Measurements from ENCODE around the gene CFDP1.
A peak's percentile ranks its signal among the peaks of the same experiment; 100 is the strongest.
"Not testable (repeated sequence)": the region's sequence is repeated elsewhere in the genome, so short reads cannot be mapped to it uniquely, and the experiment has no call there.

The CFDP1 gene

DNA sequence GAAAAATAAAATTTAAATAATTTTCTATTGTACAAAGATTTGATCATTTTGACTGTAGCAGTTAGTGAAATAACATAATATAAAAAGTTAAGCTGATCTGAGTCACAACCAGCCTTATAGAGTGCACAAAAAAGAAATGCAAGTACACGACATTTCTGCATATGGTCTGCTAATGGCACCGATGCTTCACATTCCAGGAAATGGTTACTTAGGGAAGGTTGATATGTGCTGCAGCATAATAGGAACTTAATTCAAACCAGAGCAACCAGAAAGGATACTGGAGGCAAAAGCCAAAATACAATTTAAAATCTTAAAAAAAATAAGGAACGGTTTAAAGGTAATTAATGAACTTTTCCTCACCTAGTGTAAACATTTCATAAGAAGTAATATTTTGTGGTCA is 10.0 kb upstream of the CFDP1 start:
- H3K4me2 ChIP-seq = no peak overlapping the region
- no peak overlapping the region for H3K9ac ChIP-seq
- no peak overlapping the region for H3K27ac ChIP-seq
- H4K20me1 ChIP-seq = peaks cover 11% of the 10 kb centered on the region; the same call in 1 of the 2 replicates
- no peaks in the 10 kb centered on the region; the same call in 1 of the 2 replicates for H3K4me1 ChIP-seq
- H3K27me3 ChIP-seq = no peaks in the 10 kb centered on the region
- H3K9me3 ChIP-seq = peaks cover 7% of the 10 kb centered on the region; the same call in 1 of the 2 replicates
- no peak for TF ChIP-seq Cebpa-rat (IDR thresholded peaks at IDR 0.05)
- no peak overlapping the region for H3K4me3 ChIP-seq
- peaks cover 53% of the 10 kb centered on the region for H3K36me3 ChIP-seq

- H3K27me3 ChIP-seq = no peaks in the 10 kb centered on the region
- peak overlapping the region; percentile 81 for H3K27ac ChIP-seq
- H3K9me3 ChIP-seq = no peaks in the 10 kb centered on the region
- H3K36me3 ChIP-seq = peaks cover 15% of the 10 kb centered on the region
- peaks cover 29% of the 10 kb centered on the region for H4K20me1 ChIP-seq
- peak overlapping the region; percentile 83 for H3K4me3 ChIP-seq
- H3K4me1 ChIP-seq = peaks cover 32% of the 10 kb centered on the region
- peak overlapping the region; percentile 85 for H3K9ac ChIP-seq
- no peak for TF ChIP-seq Cebpa-rat (IDR thresholded peaks at IDR 0.05)
- peak overlapping the region; percentile 79 for H3K4me2 ChIP-seq
These were observed 570 bp upstream of the CFDP1 start for GRCh38 chr16:75433732-75434413.

- H3K4me1 ChIP-seq = peaks cover 26% of the 10 kb centered on the region
- no peak for TF ChIP-seq Cebpa-rat (IDR thresholded peaks at IDR 0.05)
- H3K36me3 ChIP-seq = peaks cover 18% of the 10 kb centered on the region
- H3K9ac ChIP-seq = no peak overlapping the region
- no peak overlapping the region for H3K4me2 ChIP-seq
- H3K4me3 ChIP-seq = no peak overlapping the region
- H3K9me3 ChIP-seq = no peaks in the 10 kb centered on the region
- H4K20me1 ChIP-seq = peaks cover 57% of the 10 kb centered on the region
- H3K27ac ChIP-seq = no peak overlapping the region
- no peaks in the 10 kb centered on the region for H3K27me3 ChIP-seq
These were observed 3.5 kb downstream of the CFDP1 start for GRCh38 chr16:75429621-75430403.

DNA sequence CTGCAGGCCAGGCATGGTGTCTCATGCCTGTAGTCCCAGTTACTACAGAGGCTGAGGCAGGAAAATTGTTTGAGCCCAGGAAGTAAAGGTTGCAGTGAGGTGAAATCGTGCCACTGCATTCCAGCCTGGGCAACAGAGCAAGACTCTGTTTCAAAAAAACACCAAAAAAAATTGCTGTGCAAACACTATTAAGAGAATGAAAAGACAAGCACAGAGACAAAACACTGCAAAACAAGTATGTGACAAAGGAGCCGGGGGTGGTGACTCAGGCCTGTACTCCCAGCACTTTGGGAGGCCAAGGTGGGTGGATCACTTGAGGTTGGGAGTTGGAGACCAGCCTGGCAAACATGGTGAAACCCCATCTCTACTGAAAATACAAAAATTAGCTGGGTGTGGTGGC is 6.8 kb downstream of the CFDP1 start:
- Histone ChIP-seq H3K36me3 (peaks cover 27% of the 10 kb centered on the region), H4K20me1 (peaks cover 58% of the 10 kb centered on the region), H3K4me1 (peaks cover 15% of the 10 kb centered on the region)
- not testable (repeated sequence) for H3K27me3 ChIP-seq, H3K9ac ChIP-seq, H3K4me2 ChIP-seq, H3K9me3 ChIP-seq, H3K27ac ChIP-seq, H3K4me3 ChIP-seq

GRCh38 chr16:75424105-75424762 is 9.1 kb downstream of the CFDP1 start:
- H3K4me2 ChIP-seq, H3K27me3 ChIP-seq, H3K9me3 ChIP-seq, H3K4me3 ChIP-seq, H3K9ac ChIP-seq, H3K27ac ChIP-seq: not testable (repeated sequence)
- Histone ChIP-seq H4K20me1 (peaks cover 35% of the 10 kb centered on the region), H3K36me3 (peaks cover 12% of the 10 kb centered on the region), H3K4me1 (peaks cover 21% of the 10 kb centered on the region)

GRCh38 chr16:75423723-75424104 is 9.6 kb downstream of the CFDP1 start:
- Histone ChIP-seq H3K27me3 (no peaks in the 10 kb centered on the region), H3K9ac (no peak overlapping the region), H3K36me3 (peaks cover 12% of the 10 kb centered on the region), H3K27ac (no peak overlapping the region), H4K20me1 (peaks cover 37% of the 10 kb centered on the region; the same call in 1 of the 2 replicates), H3K4me3 (no peak overlapping the region), H3K4me1 (peaks cover 24% of the 10 kb centered on the region), H3K4me2 (no peak overlapping the region), H3K9me3 (0 out of 2 replicates have a peak, but pooled peaks cover 5% of the 10 kb centered on the region)
- no peak for TF ChIP-seq Cebpa-rat (IDR thresholded peaks at IDR 0.05)

- peaks cover 9% of the 10 kb centered on the region for H3K36me3 ChIP-seq
- 0 out of 2 replicates have a peak, but pooled peaks cover 5% of the 10 kb centered on the region for H3K9me3 ChIP-seq
- H4K20me1 ChIP-seq = peaks cover 33% of the 10 kb centered on the region; the same call in 1 of the 2 replicates
- no peak overlapping the region for H3K4me3 ChIP-seq
- H3K9ac ChIP-seq = no peak overlapping the region
- 0 out of 2 replicates have a peak overlapping the region, but pooled peaks have one; percentile 2 for H3K27ac ChIP-seq
- H3K4me1 ChIP-seq = peaks cover 28% of the 10 kb centered on the region
- TF ChIP-seq Cebpa-rat (IDR thresholded peaks at IDR 0.05) = no peak
- H3K4me2 ChIP-seq = peak overlapping the region; percentile 88
- no peaks in the 10 kb centered on the region for H3K27me3 ChIP-seq
These were observed 11.5 kb downstream of the CFDP1 start for GRCh38 chr16:75421820-75422126.

GRCh38 chr16:75420987-75421819 is 12.1 kb downstream of the CFDP1 start:
- Histone ChIP-seq H3K36me3 (peaks cover 9% of the 10 kb centered on the region), H3K4me3 (peak overlapping the region; percentile 41), H3K4me2 (peak overlapping the region; percentile 88), H3K9ac (no peak overlapping the region), H4K20me1 (peaks cover 36% of the 10 kb centered on the region; the same call in 1 of the 2 replicates), H3K27me3 (no peaks in the 10 kb centered on the region), H3K4me1 (peaks cover 28% of the 10 kb centered on the region), H3K27ac (0 out of 2 replicates have a peak overlapping the region, but pooled peaks have one; percentile 2), H3K9me3 (0 out of 2 replicates have a peak, but pooled peaks cover 5% of the 10 kb centered on the region)
- TF ChIP-seq Cebpa-rat (IDR thresholded peaks at IDR 0.05) = no peak

GRCh38 chr16:75416904-75417565 is 16.3 kb downstream of the CFDP1 start:
- Histone ChIP-seq H3K9me3 (no peaks in the 10 kb centered on the region), H3K9ac (no peak overlapping the region), H3K27me3 (no peaks in the 10 kb centered on the region), H4K20me1 (peaks cover 57% of the 10 kb centered on the region), H3K36me3 (peaks cover 20% of the 10 kb centered on the region), H3K4me3 (no peak overlapping the region), H3K27ac (no peak overlapping the region), H3K4me1 (peaks cover 26% of the 10 kb centered on the region), H3K4me2 (no peak overlapping the region)
- TF ChIP-seq Cebpa-rat (IDR thresholded peaks at IDR 0.05) = no peak
